CD1c-positive myeloid dendritic cell (primary cell): ENCODE results near the gene FAM89A.
"Not testable (repeated sequence)": the region's sequence is repeated elsewhere in the genome, so short reads cannot be mapped to it uniquely, and the experiment has no call there.

Experiments
- DNase-seq: peaks from one replicate; pipeline ENCODE4 v3.0.0-alpha.2; 2016; ENCODE audit errors: extremely low spot score

FAM89A gene

DNA sequence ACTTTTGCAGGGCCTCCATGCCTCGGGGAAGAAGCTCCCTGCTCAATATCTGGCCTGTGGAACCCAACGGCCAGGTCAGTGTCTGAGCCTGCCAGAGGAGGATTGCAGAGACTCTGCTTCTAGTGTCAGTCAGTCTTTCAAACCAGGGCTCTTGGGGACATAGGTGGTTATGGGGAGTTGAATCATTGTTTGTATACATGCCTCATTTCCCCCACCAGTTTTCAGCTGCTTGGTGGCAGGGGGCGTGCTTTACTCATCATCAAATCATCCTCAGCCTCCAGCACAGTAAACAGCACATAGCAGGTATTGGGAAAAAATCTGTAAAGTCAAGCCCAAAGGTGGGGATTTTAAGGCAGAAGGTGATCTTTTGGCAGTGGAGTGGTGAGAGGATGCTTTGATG is 17.4 kb upstream of the FAM89A start:
- DNase-seq = no peak

DNA sequence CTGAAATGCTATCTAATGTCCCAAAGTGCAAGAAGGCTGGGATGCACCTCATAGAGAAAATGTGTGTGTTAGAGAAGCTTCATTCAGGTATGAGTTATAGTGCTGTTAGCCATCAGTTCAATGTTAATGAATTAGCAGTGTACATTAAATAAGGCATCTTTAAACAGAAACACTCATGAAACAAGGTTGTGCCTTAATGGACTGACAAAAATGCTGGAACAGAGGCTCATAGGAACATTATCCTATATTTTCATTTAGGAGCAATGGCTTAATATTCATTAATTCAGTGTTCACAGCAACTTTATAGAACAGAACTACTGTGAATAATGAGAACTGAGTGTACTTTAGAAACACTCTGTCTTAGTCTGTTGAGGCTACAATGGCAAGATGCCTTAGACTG is 15.2 kb upstream of the FAM89A start:
- no peak for DNase-seq

DNA sequence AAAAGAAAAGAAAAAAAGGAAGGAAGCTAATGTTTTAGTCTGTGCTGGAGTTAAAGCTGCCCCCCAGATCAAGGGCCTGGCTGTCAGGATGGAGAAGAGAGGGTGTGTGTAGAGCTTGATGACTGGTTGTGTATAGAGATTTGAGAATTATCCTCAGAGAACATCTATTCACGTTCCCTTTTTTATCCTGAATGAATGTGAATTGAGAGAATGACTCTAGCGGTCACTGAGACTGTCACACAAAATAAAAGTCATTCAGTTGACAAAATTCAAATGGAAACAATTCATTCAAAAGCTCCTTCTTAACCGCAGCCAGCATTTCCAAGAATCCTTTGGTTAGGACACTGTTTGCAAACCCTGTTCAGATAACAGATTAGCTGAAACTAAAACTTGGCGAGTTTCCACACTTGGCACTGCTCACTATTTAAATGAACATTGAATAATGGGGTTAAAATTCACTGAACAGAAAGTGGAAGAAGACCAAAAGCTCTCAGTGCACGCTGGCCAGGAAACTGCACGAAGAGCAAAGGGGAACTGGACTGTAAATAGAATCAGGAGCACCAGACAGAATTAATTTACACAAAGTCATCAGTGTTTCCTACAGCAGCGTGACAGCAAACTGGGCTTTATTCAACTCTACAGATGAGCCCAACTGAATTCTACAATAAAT is 13.6 kb upstream of the FAM89A start:
- DNase-seq = peak; percentile 26

DNA sequence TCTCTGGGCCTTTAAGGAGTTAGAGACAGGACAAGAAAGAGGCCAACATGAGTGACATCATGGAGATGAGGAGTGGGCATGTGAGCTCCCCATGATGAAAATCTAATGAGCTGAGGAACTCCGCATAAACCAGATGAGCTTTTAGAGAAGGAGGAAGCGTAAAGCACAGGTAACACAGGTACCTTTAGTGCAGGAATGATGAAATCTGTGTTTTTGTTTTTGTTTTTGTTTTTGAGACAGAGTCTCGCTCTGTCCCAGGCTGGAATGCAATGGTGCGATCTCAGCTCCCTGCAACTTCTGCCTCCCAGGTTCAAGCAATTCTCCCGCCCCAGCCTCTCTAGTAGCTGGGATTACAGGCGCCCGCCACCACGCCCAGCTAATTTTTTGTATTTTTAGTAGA is 12.7 kb upstream of the FAM89A start:
- DNase-seq = no peak

DNA sequence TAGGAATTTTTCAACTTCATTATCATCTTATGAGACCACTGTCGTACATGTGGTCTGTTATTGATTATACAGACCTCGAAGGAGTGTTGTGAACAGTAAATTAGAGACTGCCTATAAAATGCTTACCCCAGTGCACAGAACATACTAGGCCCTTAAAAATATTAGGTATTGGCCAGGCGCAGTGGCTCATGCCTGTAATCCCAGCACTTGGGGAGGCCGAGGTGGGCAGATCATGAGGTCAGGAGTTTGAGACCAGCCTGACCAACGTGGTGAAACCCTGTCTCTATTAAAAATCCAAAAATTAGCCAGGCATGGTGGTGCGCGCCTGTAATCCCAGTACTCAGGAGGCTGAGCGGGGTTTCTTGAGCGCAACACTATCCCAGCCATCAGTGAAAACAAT is 10.9 kb upstream of the FAM89A start:
- DNase-seq = not testable (repeated sequence)

DNA sequence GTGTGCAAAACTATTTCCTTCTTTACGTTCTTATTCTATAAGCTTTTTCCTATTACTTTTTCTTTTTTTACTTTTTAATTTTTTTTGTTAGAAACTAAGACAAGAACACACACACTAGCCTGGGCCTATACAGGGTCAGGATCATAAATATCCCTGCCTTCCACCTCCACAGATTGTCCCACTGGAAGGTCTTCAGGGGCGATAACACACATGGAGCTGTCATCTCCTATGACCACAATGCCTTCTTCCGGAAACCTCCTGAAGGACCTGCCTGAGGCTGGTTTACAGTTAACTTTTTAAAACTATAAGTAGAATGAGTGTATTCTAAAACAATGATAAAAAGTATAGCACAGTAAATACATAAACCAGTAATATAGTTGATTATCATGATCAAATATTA is 10.3 kb upstream of the FAM89A start:
- no peak for DNase-seq

DNA sequence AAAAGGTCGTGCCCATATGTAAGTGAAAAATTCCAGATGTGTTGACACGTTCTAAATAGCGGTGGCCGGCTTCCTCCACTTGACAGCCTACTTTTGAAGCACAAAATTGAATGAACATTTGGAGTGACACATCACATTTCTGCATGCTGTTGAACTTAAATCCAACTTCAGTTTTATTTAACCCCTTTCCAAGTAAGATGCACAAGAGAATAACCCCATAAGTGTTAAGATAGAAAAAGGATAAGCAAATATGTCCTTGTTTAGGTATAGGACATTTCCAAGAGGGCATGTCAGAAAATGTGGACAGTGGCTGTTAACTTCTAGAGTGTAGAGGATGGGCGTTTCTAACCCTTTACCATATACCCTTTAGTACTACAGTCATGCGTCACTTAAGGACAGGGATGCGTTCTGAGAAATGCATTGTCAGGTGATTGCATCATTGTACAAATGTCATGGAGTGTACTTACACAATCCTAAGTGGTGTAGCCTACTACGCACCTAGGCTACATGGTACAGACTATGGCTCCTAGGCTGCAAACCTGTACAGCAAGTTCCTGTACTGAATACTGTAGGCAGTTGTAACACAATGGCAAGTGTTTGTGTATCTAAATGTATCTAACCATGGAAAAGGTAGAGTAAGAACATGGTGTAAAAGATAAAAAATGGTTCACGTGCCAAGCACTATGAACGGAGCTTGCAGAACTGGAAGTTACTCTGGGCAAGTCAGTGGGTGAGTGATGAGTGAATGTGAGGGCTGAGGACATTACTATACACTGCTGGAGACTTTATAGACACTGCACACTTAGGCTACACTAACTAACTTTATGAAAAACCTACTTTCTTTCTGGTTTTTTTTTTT is 9.3 kb upstream of the FAM89A start:
- DNase-seq = no peak

DNA sequence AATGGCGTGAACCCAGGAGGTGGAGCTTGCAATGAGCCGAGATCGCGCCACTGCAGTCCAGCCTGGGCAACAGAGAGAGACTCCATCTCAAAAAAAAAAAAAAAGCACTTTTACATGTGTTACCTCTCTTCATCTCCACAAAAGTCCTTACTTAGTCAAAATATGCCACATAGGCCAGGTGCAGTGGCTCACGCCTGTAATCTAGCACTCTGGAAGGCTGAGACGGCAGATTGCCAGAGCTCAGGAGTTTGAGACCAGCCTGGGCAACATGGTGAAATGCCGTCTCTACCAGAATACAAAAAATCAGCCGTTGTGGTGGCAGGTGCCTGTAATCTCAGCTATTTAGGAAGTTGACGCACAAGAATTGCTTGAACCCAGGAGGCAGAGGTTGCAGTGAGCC is 8.4 kb upstream of the FAM89A start:
- DNase-seq = not testable (repeated sequence)

DNA sequence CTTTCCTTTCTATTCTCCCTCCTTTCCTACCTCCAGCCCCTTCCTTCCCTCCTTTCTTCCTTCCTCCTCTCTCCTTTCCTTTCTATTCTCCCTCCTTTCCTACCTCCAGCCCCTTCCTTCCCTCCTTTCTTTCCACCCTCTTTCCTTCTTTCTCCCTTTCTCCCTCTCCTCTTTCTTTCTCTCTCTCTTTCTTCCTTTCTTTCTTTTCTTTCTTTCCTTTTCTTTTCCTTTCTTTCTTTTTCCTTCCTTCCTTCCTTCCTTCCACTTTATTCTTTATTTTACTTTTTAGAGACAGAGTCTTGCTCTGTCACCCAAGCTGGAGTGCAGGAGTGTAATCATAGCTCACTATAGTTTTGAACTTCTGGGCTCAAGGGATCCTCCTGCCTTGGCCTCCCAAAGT is 7.5 kb upstream of the FAM89A start:
- not testable (repeated sequence) for DNase-seq

DNA sequence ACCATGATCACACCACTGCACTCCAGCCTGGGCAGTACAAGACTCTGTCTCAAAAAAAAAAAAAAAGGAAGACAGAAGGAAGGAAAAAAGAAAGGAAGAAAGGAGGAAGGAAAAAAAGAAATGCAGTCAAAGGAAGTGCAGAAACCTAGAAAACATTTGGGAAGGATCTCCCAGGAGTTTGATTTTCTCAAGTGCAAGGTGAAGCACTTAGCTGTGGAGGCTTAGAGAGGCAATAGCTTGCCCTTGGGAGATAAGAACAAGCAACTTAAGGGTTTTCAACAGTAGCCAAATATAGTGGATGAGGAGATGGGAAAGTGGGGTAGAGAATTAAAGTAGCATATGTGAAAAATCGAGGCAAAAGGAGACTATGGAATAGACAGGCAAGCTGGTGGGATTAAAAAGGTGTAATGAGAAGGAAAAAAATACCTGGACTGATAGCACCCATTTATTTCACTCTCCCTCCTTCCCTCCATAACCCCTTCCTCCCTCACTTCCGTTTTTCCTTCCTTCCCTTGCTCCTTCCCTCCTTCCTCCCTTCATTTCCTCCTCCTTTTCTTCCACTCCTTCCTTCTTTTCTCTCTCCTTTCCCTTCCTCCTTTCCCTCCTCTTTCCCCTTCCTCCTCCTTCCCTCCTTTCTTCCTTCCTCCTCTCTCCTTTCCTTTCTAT is 6.8 kb upstream of the FAM89A start:
- DNase-seq = no peak

DNA sequence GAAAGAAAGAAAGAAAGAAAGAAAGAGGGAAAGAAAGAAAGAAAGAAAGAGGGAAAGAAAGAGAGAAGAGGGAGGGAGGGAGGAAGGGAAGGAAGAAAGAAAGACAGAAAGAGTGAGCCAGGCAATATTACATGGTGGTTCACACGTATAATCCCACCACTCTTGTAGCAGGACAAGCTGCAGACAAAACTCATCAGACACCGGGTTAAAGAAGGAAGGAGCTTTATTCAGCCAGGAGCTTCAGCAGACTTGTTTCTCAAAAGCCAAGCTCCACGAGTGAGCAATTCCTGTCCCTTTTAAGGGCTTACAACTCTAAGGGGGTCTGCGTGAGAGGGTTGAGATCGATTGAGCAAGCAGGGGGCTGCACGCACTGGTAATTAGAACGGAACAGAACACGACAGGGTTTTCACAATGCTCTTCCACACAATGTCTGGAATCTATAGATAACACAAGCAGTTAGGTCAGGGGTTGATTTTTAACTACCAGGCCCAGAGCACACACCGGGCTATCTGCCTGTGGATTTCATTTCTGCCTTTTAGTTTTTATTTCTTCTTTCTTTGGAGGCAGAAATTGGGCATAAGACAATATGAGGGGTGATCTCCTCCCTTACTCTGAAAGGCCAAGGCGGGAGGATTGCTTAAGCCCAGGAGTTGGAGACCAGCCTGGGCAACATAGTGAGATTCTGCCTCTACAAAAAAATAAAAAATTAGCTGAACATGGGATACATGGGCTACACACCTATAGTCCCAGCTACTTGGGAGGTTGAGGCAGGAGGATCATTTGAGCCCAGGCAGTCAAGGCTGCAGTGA is 6.1 kb upstream of the FAM89A start:
- DNase-seq = not testable (repeated sequence)

DNA sequence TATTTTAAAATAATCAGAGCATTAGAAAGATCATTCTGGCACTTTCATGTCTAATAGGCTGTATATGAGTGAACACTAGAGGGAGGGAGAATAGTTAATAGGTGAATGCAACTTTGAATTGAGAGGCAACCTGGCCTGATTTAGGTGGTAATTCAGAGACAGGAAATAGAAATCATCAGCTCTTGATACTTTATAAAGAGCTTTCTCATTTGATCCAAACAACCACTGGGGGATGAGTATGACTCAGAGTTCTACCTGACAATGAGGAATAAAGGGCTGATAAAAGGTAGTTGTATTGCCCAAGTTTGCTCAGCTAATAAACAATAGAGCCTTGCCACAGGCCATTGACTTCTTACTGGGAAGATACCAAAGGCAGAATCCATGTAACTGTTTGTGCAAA is 5.2 kb upstream of the FAM89A start:
- DNase-seq = no peak

DNA sequence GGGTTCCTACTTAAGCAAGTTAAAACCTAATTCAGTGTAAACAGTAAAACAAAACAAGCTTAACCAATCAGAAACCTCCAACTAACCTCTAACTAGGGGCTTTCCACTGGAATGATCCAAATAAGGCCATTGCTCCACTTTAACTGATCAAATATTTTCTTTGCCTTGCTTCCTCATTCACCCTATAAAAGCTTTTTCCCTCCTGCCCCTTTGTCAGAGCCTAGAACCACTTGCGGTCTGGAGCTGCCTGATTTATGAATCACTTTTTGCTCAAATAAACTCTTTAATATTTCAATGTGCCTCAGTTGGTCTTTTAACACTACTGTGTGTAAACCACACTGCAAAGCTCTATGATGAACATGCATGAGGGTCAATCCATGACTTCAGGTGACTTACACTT is 4.5 kb upstream of the FAM89A start:
- DNase-seq = no peak

DNA sequence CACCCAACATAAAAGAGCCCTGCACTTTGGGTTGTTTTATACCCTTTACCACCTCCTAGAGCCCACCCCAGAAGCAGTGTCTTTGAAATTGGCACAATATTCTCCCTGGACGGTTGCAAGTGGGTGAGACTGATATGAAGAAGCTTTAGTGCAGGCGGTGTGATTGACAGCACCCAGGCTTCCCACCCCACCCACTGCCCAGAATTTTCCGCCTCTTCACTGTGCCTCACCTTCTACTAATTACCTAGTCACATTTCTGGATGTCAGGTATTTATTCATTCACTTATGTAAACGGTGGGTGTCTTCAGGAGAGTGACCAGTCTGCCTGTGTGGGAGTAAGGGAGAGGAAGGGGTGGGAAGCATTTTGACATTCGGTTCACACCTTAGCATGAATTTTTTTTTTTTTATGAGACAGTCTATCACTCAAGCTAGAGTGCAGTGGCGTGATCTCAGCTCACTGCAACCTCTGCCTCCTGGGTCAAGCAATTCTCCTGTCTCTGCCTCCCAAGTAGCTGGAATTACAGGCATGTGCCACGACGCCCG is 1.7 kb upstream of the FAM89A start:
- DNase-seq = no peak

DNA sequence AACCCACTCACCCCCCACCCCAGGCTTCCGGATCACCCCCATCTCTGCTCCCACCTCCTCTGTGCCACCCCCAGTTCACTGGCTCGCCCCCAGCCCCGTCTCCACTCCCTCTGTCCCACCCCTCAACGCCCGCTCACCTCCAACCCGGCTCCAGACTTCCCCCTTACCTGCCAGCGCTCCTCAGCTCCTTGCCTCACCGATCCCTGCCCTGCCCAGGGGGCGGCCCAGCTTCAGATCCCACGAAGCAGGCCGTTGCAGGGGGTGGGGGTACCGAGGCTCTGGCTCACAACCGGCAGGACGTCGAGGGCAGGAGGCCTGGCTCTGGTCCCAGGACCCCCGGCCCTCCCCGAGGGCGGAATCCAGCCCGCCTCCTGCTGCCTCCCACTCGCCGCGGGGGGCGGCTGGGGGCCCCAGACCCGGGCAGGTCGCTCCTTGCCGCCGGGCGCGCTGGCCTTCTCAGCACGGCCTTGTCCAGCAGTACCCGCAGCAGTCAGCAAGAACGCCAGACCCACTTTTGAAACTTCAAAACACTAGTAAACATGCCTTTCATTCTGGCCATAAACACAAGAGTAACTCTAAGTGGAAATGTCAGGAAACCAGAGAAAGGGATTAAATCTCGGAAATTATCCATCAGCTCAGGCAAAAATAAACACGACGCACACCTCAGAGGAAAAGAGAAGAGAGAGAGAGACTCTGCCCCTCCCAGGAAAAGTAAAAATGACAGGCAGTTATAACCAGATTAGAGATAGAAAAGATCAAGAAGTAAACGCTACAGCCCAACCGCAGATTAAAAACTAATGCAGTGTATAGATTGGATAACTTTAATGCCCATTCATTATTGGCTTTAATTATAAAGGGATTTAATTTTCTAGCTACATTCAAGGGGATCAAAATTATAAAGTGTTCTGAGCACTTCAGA is 1.0 kb upstream of the FAM89A start:
- DNase-seq = no peak

DNA sequence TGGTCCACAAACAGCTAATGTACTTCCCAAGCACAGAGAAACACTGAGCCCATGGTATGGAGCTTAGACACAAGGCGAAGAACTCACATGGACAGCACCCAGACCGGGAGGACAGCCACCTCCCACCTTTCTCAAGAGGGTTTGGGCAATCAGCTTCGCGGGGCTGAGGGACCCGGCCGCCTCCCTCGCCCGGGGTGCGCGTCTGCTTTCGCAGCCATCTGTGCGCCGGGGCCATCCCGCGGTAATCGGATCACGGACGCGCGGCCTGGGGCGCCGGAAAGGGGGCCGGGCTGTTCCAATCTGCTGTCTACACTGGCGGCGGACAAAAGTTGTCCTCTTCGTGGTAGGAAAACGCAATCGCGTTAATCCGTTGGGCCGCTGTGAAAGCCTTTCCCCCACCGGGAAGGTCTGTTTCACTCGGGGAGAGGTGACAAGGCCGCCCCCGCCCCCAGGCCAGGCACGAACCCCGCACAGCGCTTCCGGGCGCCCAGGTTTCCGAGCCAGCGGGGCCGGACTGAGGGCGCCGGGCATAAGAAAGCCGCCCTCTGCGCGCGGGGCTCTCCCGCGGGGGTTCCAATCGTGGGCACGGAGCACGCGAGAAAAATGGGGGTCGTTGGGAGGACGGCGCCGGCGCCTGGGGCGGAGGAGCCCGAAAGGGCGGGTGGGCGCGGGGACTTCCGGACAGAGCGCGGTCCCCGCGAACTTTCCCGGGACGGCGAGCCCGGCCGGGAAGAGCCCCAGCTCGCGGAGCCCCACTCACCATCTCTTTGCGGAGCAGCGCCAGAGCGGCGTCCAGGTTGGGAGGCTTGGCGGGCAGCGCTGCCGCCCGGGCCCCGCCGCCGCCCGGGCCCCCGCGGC is 664 bp downstream of the FAM89A start:
- peak; percentile 37 for DNase-seq

DNA sequence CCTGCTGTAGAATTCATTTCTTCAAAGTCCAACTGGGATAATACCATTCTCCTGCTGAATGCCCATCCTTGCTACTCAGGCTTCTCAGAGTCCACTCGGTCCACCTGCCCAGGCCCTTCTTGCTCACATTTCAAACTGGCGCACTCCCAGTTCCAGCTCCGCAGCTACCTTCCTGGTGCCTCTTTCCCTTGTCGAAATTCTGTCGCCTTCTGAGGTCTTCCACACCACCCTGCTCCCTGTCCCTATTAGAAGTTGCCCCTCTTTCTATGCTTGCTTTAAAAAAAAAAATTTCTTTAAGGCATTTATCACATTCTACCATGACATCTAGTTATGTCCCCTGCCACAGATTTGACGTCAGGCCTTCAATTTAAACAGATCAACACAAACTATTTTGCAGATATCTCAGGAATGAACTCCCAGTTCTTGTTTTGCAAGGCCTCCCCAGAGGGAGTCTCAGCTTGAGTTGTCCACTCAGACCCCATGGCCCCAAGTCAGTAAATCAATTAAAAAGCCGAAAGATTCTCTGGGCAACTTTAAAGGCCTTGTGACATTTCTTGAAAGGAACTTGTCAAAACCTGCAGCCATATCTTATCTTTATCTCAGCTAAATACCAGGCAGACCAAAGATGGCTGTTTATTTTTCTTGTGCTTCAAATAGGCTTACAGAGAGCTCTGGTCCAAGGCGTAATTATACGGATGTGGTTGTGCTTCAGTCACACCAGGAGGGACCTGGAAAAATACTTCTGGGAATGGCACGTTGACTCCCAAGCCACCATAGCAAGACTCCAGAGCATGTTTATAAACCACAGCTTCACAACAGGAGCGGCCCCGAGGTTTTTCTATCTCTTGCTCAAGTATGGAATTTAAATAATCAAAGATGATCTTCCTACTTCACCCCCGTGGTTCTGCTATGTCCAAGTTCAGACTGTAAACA is 2.2 kb downstream of the FAM89A start:
- no peak for DNase-seq

DNA sequence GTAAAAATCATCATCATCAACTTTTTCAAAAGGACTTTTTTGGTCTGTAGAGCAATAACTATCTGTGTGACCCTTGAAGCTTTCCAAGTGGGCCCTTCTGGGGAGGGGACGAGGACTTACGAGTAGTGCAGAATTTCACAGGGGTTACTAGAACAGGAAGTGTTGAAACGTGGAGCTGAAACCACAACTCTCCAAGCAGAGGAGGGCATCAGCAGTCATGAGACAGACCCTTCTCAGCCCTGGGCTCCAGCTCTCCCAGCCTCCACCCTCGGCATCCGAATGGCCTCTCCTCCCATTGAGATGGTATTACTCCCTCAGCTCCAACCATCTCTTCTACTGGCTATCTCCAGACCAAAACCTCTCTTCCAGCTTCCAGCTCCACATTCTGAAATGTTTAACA is 3.6 kb downstream of the FAM89A start:
- peak; percentile 33 for DNase-seq

DNA sequence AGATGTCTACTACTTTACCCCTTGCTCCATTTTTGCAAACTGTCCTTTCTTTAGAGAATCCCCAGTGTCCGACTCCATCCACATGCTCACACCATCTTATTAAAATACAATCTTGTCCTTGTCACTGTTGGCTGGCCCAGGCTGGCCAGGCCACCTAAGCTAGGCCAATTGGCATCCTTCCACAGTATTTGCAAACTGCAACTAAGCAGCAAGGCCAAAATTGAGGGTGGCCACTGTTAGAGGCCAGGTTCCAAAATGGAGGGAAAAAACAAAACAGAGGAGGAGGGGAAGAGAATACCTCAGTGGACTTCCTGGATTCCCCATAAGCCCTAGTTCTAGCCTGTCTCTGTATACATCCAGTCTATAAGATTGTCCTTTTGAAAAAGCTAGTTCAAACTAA is 4.3 kb downstream of the FAM89A start:
- DNase-seq = no peak
